ENCODE results near the gene LIMCH1.

LIMCH1 gene

GRCh38 chr4:41573502-41574001, 35.6 kb downstream of the LIMCH1 start:
- TF ChIP-seq CTCF (IDR thresholded peaks at IDR 0.05) = no peak
- no peaks in the 10 kb centered on the region for H3K36me3 ChIP-seq

GRCh38 chr4:41575207-41575606, 37.2 kb downstream of the LIMCH1 start:
- Histone ChIP-seq H3K4me1 (ENCODE audit: control insufficient read depth in 1 of 2, insufficient read depth in 1 of 2, low read depth in 1 of 2, low read length in 1 of 2) (no peaks in the 10 kb centered on the region), H3K27me3 (peaks cover 8% of the 10 kb centered on the region), H3K9me3 (no peaks in the 10 kb centered on the region), H3K4me3 (ENCODE audit: low read depth in 1 of 2, low read length in 1 of 2) (no peak overlapping the region), H3K27ac (no peak overlapping the region), H3K36me3 (no peaks in the 10 kb centered on the region)
- TF ChIP-seq CTCF (IDR thresholded peaks at IDR 0.05) = no peak

More at GRCh38 chr4:41573502-41574001, 35.6 kb downstream of the LIMCH1 start:
- H3K27ac ChIP-seq = no peak overlapping the region
- no peaks in the 10 kb centered on the region for H3K4me1 ChIP-seq (ENCODE audit: control insufficient read depth in 1 of 2, insufficient read depth in 1 of 2, low read depth in 1 of 2, low read length in 1 of 2)
- H3K9me3 ChIP-seq = no peaks in the 10 kb centered on the region
- peaks cover 8% of the 10 kb centered on the region for H3K27me3 ChIP-seq
- H3K4me3 ChIP-seq (ENCODE audit: low read depth in 1 of 2, low read length in 1 of 2) = no peak overlapping the region

- TF ChIP-seq CTCF (IDR thresholded peaks at IDR 0.05) = no peak
- Histone ChIP-seq H3K36me3 (no peaks in the 10 kb centered on the region), H3K4me1 (ENCODE audit: control insufficient read depth in 1 of 2, insufficient read depth in 1 of 2, low read depth in 1 of 2, low read length in 1 of 2) (no peaks in the 10 kb centered on the region), H3K27me3 (peaks cover 8% of the 10 kb centered on the region), H3K27ac (no peak overlapping the region), H3K9me3 (no peaks in the 10 kb centered on the region), H3K4me3 (ENCODE audit: low read depth in 1 of 2, low read length in 1 of 2) (no peak overlapping the region)
Measured at GRCh38 chr4:41575665-41576064, 37.7 kb downstream of the LIMCH1 start.

- Histone ChIP-seq H3K27ac (no peak overlapping the region), H3K4me3 (ENCODE audit: low read depth in 1 of 2, low read length in 1 of 2) (no peak overlapping the region), H3K36me3 (no peaks in the 10 kb centered on the region), H3K4me1 (ENCODE audit: control insufficient read depth in 1 of 2, insufficient read depth in 1 of 2, low read depth in 1 of 2, low read length in 1 of 2) (no peaks in the 10 kb centered on the region), H3K9me3 (no peaks in the 10 kb centered on the region), H3K27me3 (no peaks in the 10 kb centered on the region)
- no peak for TF ChIP-seq CTCF (IDR thresholded peaks at IDR 0.05)
Measured at GRCh38 chr4:41579043-41579442, 41.1 kb downstream of the LIMCH1 start.

GRCh38 chr4:41579526-41579925, 41.6 kb downstream of the LIMCH1 start:
- Histone ChIP-seq H3K36me3 (no peaks in the 10 kb centered on the region), H3K4me3 (ENCODE audit: low read depth in 1 of 2, low read length in 1 of 2) (no peak overlapping the region), H3K4me1 (ENCODE audit: control insufficient read depth in 1 of 2, insufficient read depth in 1 of 2, low read depth in 1 of 2, low read length in 1 of 2) (no peaks in the 10 kb centered on the region), H3K27me3 (no peaks in the 10 kb centered on the region), H3K27ac (no peak overlapping the region), H3K9me3 (no peaks in the 10 kb centered on the region)
- no peak for TF ChIP-seq CTCF (IDR thresholded peaks at IDR 0.05)

GRCh38 chr4:41580007-41580406, 42.0 kb downstream of the LIMCH1 start:
- Histone ChIP-seq H3K27me3 (no peaks in the 10 kb centered on the region), H3K27ac (no peak overlapping the region), H3K36me3 (no peaks in the 10 kb centered on the region), H3K4me3 (ENCODE audit: low read depth in 1 of 2, low read length in 1 of 2) (no peak overlapping the region), H3K4me1 (ENCODE audit: control insufficient read depth in 1 of 2, insufficient read depth in 1 of 2, low read depth in 1 of 2, low read length in 1 of 2) (no peaks in the 10 kb centered on the region), H3K9me3 (no peaks in the 10 kb centered on the region)
- TF ChIP-seq CTCF (IDR thresholded peaks at IDR 0.05) = no peak
